GM12878 (cell line): ENCODE results near the gene PSMD1. TPM values are rescaled to one million over a fixed set of nuclear protein-coding genes. Genes with fewer than 3 reads are reported as not detected.

ENCODE experiments used
- ATAC-seq: fragments of 200-7000 bp; cut with Tn5 transposase; 3 replicates; pipeline ENCODE4 v1.9.1; 2020; ENCODE audit warnings: mild to moderate bottlenecking, moderate library complexity
- BruUV-seq: library from RNA; stranded (reverse); fragments of 400-500 nt; replicated peaks from 2 replicates; lab custom pipeline; 2021; lab: Mats Ljungman, UMichigan
- CTCF ChIA-PET: fragments of 300-600 bp; sonication (Branson Sonifier 250); formaldehyde crosslinking; extraction: SDS; loops from one replicate; lab custom pipeline; 2021; ENCODE audit warnings: inconsistent platforms; lab: Yijun Ruan, JAX
- POLR2A ChIA-PET: fragments of 350-600 bp; formaldehyde crosslinking; extraction: SDS; loops from one replicate; lab custom pipeline; 2021; ENCODE audit warnings: inconsistent platforms; lab: Charles Lee
- RAD21 ChIA-PET: fragments of 300-600 bp; sonication (Branson Sonifier 250); formaldehyde crosslinking; loops from one replicate; lab custom pipeline; 2023; ENCODE audit warnings: antibody characterized with exemption; ENCODE audit not compliant: unreplicated experiment; lab: Charles Lee
- SMC1A ChIA-PET: fragments of 300-600 bp; sonication (Branson Sonifier 250); formaldehyde crosslinking; loops from one replicate; lab custom pipeline; 2023; ENCODE audit not compliant: unreplicated experiment, uncharacterized antibody; lab: Charles Lee
- DNase-seq: peaks from one replicate; pipeline ENCODE4 v3.0.0-alpha.2; 2011; ENCODE audit warnings: low read depth, low spot score
- FAIRE-seq: peaks from 3 replicates; lab custom pipeline; 2011; peaks lifted over from hg19 to GRCh38; lab: Jason Lieb, UNC
- H2AFZ ChIP-seq: 2 replicates; pipeline ENCODE4 v1.6.0; 2011; ENCODE audit warnings: low read depth, low read length, control low read depth; ENCODE audit not compliant: control insufficient read depth
- H3K27ac ChIP-seq: 2 replicates; pipeline ENCODE4 v1.5.1; 2011; ENCODE audit warnings: control low read depth; ENCODE audit not compliant: control insufficient read depth, insufficient read depth
- H3K27me3 ChIP-seq, 2 experiments: replicated peaks in 1 of 2; 2 replicates each; pipeline versions ENCODE4 v1.6.0 to v1.6.1; 2011; ENCODE audit warnings: low read length in 1 of 2; ENCODE audit not compliant: control insufficient read depth in 2 of 2, insufficient read depth in 2 of 2
- H3K36me3 ChIP-seq, 2 experiments: 2 replicates each; pipeline ENCODE4 v1.5.1; 2011; ENCODE audit warnings: low read length in 1 of 2; ENCODE audit not compliant: control insufficient read depth in 2 of 2, insufficient read depth in 2 of 2
- H3K4me1 ChIP-seq: 2 replicates; pipeline ENCODE4 v1.6.1; 2011; ENCODE audit warnings: mild to moderate bottlenecking, low read length, moderate library complexity, mixed read lengths; ENCODE audit not compliant: control insufficient read depth, insufficient read depth
- H3K4me2 ChIP-seq: 2 replicates; pipeline ENCODE4 v1.6.0; 2011; ENCODE audit warnings: control low read depth; ENCODE audit not compliant: control insufficient read depth, insufficient read depth
- H3K4me3 ChIP-seq: fragments of 200-600 bp; sonication (generic); 2 replicates; pipeline ENCODE4 v1.5.1; 2016
- H3K79me2 ChIP-seq: 2 replicates; pipeline ENCODE4 v1.6.0; 2011; ENCODE audit warnings: low read length; ENCODE audit not compliant: control insufficient read depth, insufficient read depth
- H3K9ac ChIP-seq: 2 replicates; pipeline ENCODE4 v1.8.0; 2011; ENCODE audit warnings: low read length, control low read depth, mixed read lengths; ENCODE audit not compliant: control insufficient read depth, insufficient read depth
- H3K9me3 ChIP-seq: replicated peaks from 3 replicates; pipeline ENCODE4 v1.5.1; 2011; ENCODE audit warnings: mild to moderate bottlenecking, low read length; ENCODE audit not compliant: control insufficient read depth, insufficient read depth
- H4K20me1 ChIP-seq: 2 replicates; pipeline ENCODE4 v1.6.0; 2011; ENCODE audit not compliant: control insufficient read depth, insufficient read depth
- CREM ChIP-seq: IDR thresholded peaks from 2 replicates; pipeline ENCODE4 v1.6.1; 2014; ENCODE audit warnings: antibody characterized with exemption, low read depth
- DPF2 ChIP-seq: fragments of 450-650 bp; IDR thresholded peaks from 2 replicates; pipeline ENCODE4 v1.6.1; 2017; ENCODE audit warnings: mild to moderate bottlenecking
- EP300 ChIP-seq, 2 experiments: fragments of 150-350 bp in 1 of 2; IDR thresholded peaks; 2 replicates each; pipeline ENCODE4 v1.6.1; 2011 to 2012; ENCODE audit warnings: low read depth in 2 of 2, low read length in 2 of 2, borderline replicate concordance in 1 of 2, improper control_type of control experiment in 1 of 2, inconsistent platforms in 1 of 2; ENCODE audit not compliant: control insufficient read depth in 1 of 2
- ESRRA ChIP-seq: IDR thresholded peaks from 2 replicates; pipeline ENCODE4 v1.6.1; 2012; ENCODE audit warnings: mild to moderate bottlenecking, low read length, improper control_type of control experiment
- FOXM1 ChIP-seq: IDR thresholded peaks from 2 replicates; pipeline ENCODE4 v1.6.1; 2012; ENCODE audit warnings: low read depth, mild to moderate bottlenecking, inconsistent platforms, low read length, moderate library complexity
- HDAC2 ChIP-seq: fragments of 200-600 bp; sonication (generic); IDR thresholded peaks from 2 replicates; pipeline ENCODE4 v1.6.1; 2017
- NR2C1 ChIP-seq: fragments of 450-650 bp; IDR thresholded peaks from 2 replicates; pipeline ENCODE4 v1.6.1; 2017; ENCODE audit warnings: antibody characterized with exemption, mild to moderate bottlenecking, moderate library complexity
- POU2F2 ChIP-seq: IDR thresholded peaks from 3 replicates; pipeline ENCODE4 v1.6.1; 2011; ENCODE audit warnings: low read depth, mild to moderate bottlenecking, low read length, borderline replicate concordance
- RBBP5 ChIP-seq: fragments of 200-600 bp; sonication (generic); conservative IDR thresholded peaks from 2 replicates; pipeline ENCODE4 v1.6.1; 2016
- RFX5 ChIP-seq: IDR thresholded peaks from 2 replicates; pipeline ENCODE4 v1.6.1; 2011; ENCODE audit warnings: low read depth, low read length, improper control_type of control experiment
- SIX5 ChIP-seq: IDR thresholded peaks from 2 replicates; pipeline ENCODE4 v1.6.1; 2011; ENCODE audit warnings: mild to moderate bottlenecking, low read depth, low read length, moderate library complexity; ENCODE audit not compliant: severe bottlenecking
- SMAD1 ChIP-seq: fragments of 450-650 bp; IDR thresholded peaks from 2 replicates; pipeline ENCODE4 v1.6.1; 2018; ENCODE audit warnings: mild to moderate bottlenecking, low read depth; ENCODE audit not compliant: partially characterized antibody
- SMARCA5 ChIP-seq: fragments of 450-650 bp; IDR thresholded peaks from 2 replicates; pipeline ENCODE4 v1.6.1; 2017; ENCODE audit warnings: mild to moderate bottlenecking
- SPI1 ChIP-seq: IDR thresholded peaks from 2 replicates; pipeline ENCODE4 v1.6.1; 2011; ENCODE audit warnings: low read depth, mild to moderate bottlenecking, low read length, moderate library complexity, borderline replicate concordance; ENCODE audit not compliant: insufficient read depth
- SREBF2 ChIP-seq: IDR thresholded peaks from 2 replicates; pipeline ENCODE4 v1.6.1; 2012; ENCODE audit warnings: mild to moderate bottlenecking, low read length
- ZNF24 ChIP-seq: fragments of 450-650 bp; IDR thresholded peaks from 2 replicates; pipeline ENCODE4 v1.6.1; 2017; ENCODE audit warnings: antibody characterized with exemption, mild to moderate bottlenecking
- WGBS: methylation state at CpG from one replicate; pipeline ENCODE4 v1.1.6; 2016; ENCODE audit warnings: low lambda C conversion rate; ENCODE audit not compliant: insufficient replicate concordance, insufficient coverage; ENCODE audit errors: missing lambda C conversion rate; 5-methylcytosine and 5-hydroxymethylcytosine counted together
- in situ Hi-C: fragments of 300-500 bp; cut with MboI; formaldehyde crosslinking; loops from 9 replicates; pipeline ENCODE4 v1.14.3; 2018; ENCODE audit warnings: mixed read lengths
- intact Hi-C: fragments of 100-400 bp; cut with micrococcal nuclease; formaldehyde crosslinking; loops from one replicate; pipeline ENCODE4 v1.14.2; 2022; ENCODE audit not compliant: unreplicated experiment
- polyA plus RNA-seq, 11 experiments: library from polyadenylated mRNA; depleted of rRNA in 4 of 11; unstranded in 6 of 11; stranded (reverse) in 5 of 11; fragments of >200 nt; fragmentation: Nextera tagmentation in 4 of 11; fragmentation: Illumina TruSeq in 1 of 11; extraction: Ambion mirVana in 4 of 11; extraction: Trizol in 1 of 11; gene quantifications; 1 replicate in 1 of 11; 2 replicates in 10 of 11; pipeline versions ENCODE4 v1.2.1 to v1.2.3, GENCODE V29; 2011 to 2016; ENCODE audit warnings: inconsistent platforms in 2 of 11, missing spikeins in 2 of 11, low read depth in 1 of 11
- total RNA-seq, 4 experiments: library from RNA; depleted of rRNA in 3 of 4; stranded (reverse); fragments of >200 nt in 3 of 4; fragmentation: Illumina TruSeq in 1 of 4; extraction: Trizol in 1 of 4; gene quantifications; 2 replicates each; pipeline versions ENCODE4 v1.2.1 to v1.2.3, GENCODE V29; 2013 to 2021
- TF ChIP-seq, protein P1 (sequence below): fragments of 450-650 bp; IDR thresholded peaks from 2 replicates; pipeline ENCODE4 v1.6.1; 2017; ENCODE audit warnings: antibody characterized with exemption, mild to moderate bottlenecking, moderate library complexity

The PSMD1 gene
- total and polyA plus RNA-seq, 10 of the 15 experiments (the other 5 are each of a cell fraction or from before 2014, with no cell fraction given): 87.4 to 220 (median 139) TPM

DNA sequence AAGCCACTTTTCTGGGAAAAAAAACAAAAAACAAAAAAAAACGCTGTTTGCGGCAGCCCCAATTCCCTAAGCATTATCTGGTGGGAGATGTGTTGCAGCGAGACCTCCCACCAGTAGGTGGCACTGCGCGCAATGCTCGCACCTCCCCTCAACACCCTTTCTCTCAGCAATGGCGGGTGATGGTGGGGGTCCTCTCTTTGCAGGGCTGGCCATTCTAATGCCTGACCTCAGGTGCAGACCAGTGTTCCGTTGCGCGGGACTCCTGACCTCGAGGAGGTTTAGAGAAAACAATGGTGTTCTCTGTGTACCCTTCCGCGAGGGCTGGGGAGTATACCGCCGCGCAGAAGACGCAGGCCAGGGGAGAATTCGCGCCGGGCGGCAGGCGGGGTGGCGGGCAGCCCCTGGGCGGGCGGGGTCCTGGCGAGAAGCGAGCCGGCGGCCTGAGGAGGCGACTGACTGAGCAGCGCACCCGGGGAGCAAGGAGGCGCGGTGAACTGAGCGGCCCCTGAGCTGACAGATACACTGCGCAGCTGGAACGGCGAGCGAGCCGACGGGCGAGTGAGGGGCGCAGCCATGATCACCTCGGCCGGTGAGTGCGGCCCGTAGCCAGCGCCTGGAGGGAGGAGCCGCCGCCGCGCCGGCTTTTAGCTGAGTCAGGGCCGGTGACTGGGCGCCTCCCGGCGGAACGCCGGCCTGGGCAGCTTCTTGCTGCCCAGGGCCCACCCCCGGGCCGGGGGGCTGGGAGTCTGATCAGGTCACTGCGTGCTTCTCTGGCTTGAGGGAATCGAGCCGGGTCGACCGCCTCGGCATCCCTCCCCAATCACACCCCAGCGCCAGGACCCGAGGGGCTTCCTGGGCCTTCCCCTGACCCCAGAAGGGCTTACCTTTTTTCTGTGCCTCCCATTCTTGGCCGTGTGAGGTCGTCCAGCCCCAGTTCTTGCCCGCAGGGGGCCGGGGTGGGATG lies at the start of gene PSMD1 (continued):
- TF ChIP-seq ZNF24: no peak
- TF ChIP-seq SPI1: no peak
- TF ChIP-seq, all 136 proteins: peak for 48

GRCh38 chr2:231007286-231008098 lies 49.2 kb upstream of the PSMD1 start:
- ChIA-PET CTCF (interaction anchor here (0.7 to 1.4 kb wide), 4 partner anchors 20 to 184 kb away, joined by 3 to 4 read pairs (median 4); no protein-coding TSS in a partner anchor), SMC1A (interaction anchor here (1.0 to 1.6 kb wide), 2 partner anchors 8 to 14 kb away, joined by 3 to 4 read pairs; no protein-coding TSS in a partner anchor), POLR2A (no interaction called here), RAD21 (no interaction called here)
- Histone ChIP-seq H3K4me2 (no peak overlapping the region), H3K4me1 (no peaks in the 10 kb centered on the region), H4K20me1 (no peaks in the 10 kb centered on the region), H3K9ac (no peak overlapping the region), H3K4me3 (no peak overlapping the region), H3K27ac (no peak overlapping the region), H3K36me3 (no peaks in the 10 kb centered on the region), H2AFZ (no peak overlapping the region), H3K9me3 (no peaks in the 10 kb centered on the region; the same call in 2 of the 3 replicates), H3K27me3 (peaks cover 0 to 3% of the 10 kb centered on the region in 2 experiments; a peak in 2 of 4 replicates), H3K79me2 (no peaks in the 10 kb centered on the region)
- TF ChIP-seq RBBP5: no peak
- TF ChIP-seq DPF2: no peak
- no peak for TF ChIP-seq EP300 (IDR thresholded peaks at IDR 0.05; ENCODE audit: borderline replicate concordance in 1 of 2, control insufficient read depth in 1 of 2, low read depth in 2 of 2, low read length in 2 of 2)
- TF ChIP-seq, protein P1, sequence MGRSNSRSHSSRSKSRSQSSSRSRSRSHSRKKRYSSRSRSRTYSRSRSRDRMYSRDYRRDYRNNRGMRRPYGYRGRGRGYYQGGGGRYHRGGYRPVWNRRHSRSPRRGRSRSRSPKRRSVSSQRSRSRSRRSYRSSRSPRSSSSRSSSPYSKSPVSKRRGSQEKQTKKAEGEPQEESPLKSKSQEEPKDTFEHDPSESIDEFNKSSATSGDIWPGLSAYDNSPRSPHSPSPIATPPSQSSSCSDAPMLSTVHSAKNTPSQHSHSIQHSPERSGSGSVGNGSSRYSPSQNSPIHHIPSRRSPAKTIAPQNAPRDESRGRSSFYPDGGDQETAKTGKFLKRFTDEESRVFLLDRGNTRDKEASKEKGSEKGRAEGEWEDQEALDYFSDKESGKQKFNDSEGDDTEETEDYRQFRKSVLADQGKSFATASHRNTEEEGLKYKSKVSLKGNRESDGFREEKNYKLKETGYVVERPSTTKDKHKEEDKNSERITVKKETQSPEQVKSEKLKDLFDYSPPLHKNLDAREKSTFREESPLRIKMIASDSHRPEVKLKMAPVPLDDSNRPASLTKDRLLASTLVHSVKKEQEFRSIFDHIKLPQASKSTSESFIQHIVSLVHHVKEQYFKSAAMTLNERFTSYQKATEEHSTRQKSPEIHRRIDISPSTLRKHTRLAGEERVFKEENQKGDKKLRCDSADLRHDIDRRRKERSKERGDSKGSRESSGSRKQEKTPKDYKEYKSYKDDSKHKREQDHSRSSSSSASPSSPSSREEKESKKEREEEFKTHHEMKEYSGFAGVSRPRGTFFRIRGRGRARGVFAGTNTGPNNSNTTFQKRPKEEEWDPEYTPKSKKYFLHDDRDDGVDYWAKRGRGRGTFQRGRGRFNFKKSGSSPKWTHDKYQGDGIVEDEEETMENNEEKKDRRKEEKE: no peak
- TF ChIP-seq SMARCA5: no peak
- no peak for TF ChIP-seq RFX5
- no peak for TF ChIP-seq SIX5
- TF ChIP-seq ESRRA: no peak
- TF ChIP-seq CREM: no peak
- no peak for TF ChIP-seq POU2F2
- TF ChIP-seq NR2C1: no peak
- no peak for TF ChIP-seq SREBF2
- TF ChIP-seq SMAD1: no peak
- no peak for TF ChIP-seq HDAC2
- TF ChIP-seq FOXM1: no peak
- intact Hi-C loops: no loop called here
- WGBS: 42% methylated on average over 10 of the region's 10 CpGs
- FAIRE-seq (no peak), ATAC-seq (no peak), DNase-seq (no peak)
- BruUV-seq: no TSS peak
- in situ Hi-C loops: no loop called here
